HS-27A (cell line): ENCODE results near the gene HHATL.

Experiments
- DNase-seq: peaks from one replicate; pipeline ENCODE4 v3.0.0-alpha.2; 2012; ENCODE audit warnings: low read depth, missing footprints

Gene HHATL

GRCh38 chr3:42698216-42698910 lies 4.2 kb downstream of the HHATL start:
- DNase-seq: no peak

- DNase-seq: no peak
These were observed 5.1 kb downstream of the HHATL start for GRCh38 chr3:42697289-42698051.

GRCh38 chr3:42696356-42697288 lies 6.0 kb downstream of the HHATL start:
- no peak for DNase-seq

GRCh38 chr3:42694366-42694765 lies 8.2 kb downstream of the HHATL start:
- no peak for DNase-seq

- DNase-seq: no peak
These were observed 9.1 kb downstream of the HHATL start for GRCh38 chr3:42693530-42693930.

GRCh38 chr3:42692667-42693529 lies 9.7 kb downstream of the HHATL start:
- no peak for DNase-seq

GRCh38 chr3:42691816-42692666 lies 10.6 kb downstream of the HHATL start:
- no peak for DNase-seq

- DNase-seq: no peak
These were observed 11.6 kb downstream of the HHATL start for GRCh38 chr3:42690766-42691680.

GRCh38 chr3:42690191-42690590 lies 12.4 kb downstream of the HHATL start:
- DNase-seq: no peak

GRCh38 chr3:42689421-42690014 lies 13.1 kb downstream of the HHATL start:
- no peak for DNase-seq

GRCh38 chr3:42688487-42689420 lies 13.8 kb downstream of the HHATL start:
- DNase-seq: no peak

- no peak for DNase-seq
These were observed 14.6 kb downstream of the HHATL start for GRCh38 chr3:42688016-42688415.

- DNase-seq: no peak
These were observed 15.6 kb downstream of the HHATL start for GRCh38 chr3:42686832-42687650.

GRCh38 chr3:42685891-42686820 lies 16.4 kb downstream of the HHATL start:
- DNase-seq: no peak

- no peak for DNase-seq
These were observed 17.2 kb downstream of the HHATL start, which contains the start of gene KLHL40 for GRCh38 chr3:42685363-42685881. Gene KLHL40, plus strand, starts transcription at chr3:42685537. Its CDS starts 82 bp downstream, at chr3:42685619.
